CMK (cell line): ENCODE data around the gene NLGN1.

Experiments used
- DNase-seq: peaks from one replicate; pipeline ENCODE4 v3.0.0-alpha.2; 2010; ENCODE audit warnings: low read depth

NLGN1 gene

GRCh38 chr3:174333640-174334039, 936.1 kb downstream of the NLGN1 start:
- no peak for DNase-seq

GRCh38 chr3:174334111-174334510, 936.6 kb downstream of the NLGN1 start:
- DNase-seq: no peak

GRCh38 chr3:174335324-174335723, 937.8 kb downstream of the NLGN1 start:
- DNase-seq: no peak

GRCh38 chr3:174335910-174336309, 938.4 kb downstream of the NLGN1 start:
- DNase-seq: no peak
